Activated naive CD8-positive, alpha-beta T cell treated with anti-CD3 and anti-CD28 coated beads, Interleukin-2, amount 50 U/mL, for 24 hours (primary cell): Measurements from ENCODE around the gene PLEKHG4B.
A peak's percentile ranks its signal among the peaks of the same experiment; 100 is the strongest.
"Not testable (repeated sequence)": the region's sequence is repeated elsewhere in the genome, so short reads cannot be mapped to it uniquely, and the experiment has no call there.

ENCODE experiments used
- ATAC-seq: fragments of 150-1000 bp; cut with Tn5 transposase; one replicate; pipeline ENCODE4 v1.10.0; 2021
- DNase-seq: peaks from one replicate; pipeline ENCODE4 v3.0.0; 2021
- H3K27ac Mint-ChIP-seq: one replicate; pipeline ENCODE4 v1.8.0; 2021; ENCODE audit warnings: mild to moderate bottlenecking, mixed read lengths
- H3K27me3 Mint-ChIP-seq: one replicate; pipeline ENCODE4 v1.8.0; 2021; ENCODE audit warnings: mixed read lengths
- H3K36me3 Mint-ChIP-seq: one replicate; pipeline ENCODE4 v1.8.0; 2021; ENCODE audit warnings: low read depth, mixed read lengths
- H3K4me1 Mint-ChIP-seq: one replicate; pipeline ENCODE4 v1.8.0; 2021; ENCODE audit warnings: mixed read lengths
- H3K4me3 Mint-ChIP-seq: one replicate; pipeline ENCODE4 v1.8.0; 2021; ENCODE audit warnings: mild to moderate bottlenecking, moderate library complexity, mixed read lengths
- H3K9me3 Mint-ChIP-seq: one replicate; pipeline ENCODE4 v1.8.0; 2021; ENCODE audit warnings: mixed read lengths

The PLEKHG4B gene

DNA sequence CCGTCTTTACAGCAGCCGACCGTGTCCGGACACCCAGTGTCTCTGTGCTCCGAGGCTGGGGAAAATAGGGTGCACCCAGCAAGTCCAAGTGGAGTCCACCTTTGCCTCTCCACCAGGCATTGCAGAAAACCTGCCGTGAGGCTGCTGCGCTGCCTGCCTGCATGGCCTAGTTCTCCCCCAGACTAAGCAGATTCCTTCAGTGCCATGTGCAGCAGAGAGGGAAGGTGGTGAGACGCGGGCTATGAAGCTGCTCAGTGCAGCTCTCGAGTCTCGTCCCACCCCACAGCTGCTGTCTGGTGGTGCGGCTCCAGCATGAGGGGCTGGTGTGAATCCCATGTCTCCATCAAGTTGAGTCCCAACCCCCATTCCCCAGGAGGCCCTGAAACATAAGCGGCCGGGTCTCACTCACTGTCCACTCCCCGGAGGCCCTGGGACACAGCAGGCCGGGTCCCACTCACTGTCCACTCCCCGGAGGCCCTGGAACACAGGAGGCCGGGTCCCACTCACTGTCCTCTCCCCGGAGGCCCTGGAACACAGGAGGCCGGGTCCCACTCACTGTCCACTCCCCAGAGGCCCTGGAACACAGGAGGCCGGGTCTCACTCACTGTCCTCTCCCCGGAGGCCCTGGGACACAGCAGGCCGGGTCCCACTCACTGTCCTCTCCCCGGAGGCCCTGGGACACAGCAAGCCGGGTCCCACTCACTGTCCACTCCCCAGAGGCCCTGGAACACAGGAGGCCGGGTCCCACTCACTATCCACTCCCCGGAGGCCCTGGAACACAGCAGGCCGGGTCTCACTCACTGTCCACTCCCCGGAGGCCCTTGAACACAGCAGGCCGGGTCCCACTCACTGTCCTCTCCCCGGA is 19.4 kb upstream of the PLEKHG4B start:
- peaks cover 13% of the 10 kb centered on the region for H3K27me3 Mint-ChIP-seq
- H3K4me1 Mint-ChIP-seq, ATAC-seq, H3K4me3 Mint-ChIP-seq, DNase-seq, H3K9me3 Mint-ChIP-seq, H3K27ac Mint-ChIP-seq, H3K36me3 Mint-ChIP-seq: not testable (repeated sequence)

DNA sequence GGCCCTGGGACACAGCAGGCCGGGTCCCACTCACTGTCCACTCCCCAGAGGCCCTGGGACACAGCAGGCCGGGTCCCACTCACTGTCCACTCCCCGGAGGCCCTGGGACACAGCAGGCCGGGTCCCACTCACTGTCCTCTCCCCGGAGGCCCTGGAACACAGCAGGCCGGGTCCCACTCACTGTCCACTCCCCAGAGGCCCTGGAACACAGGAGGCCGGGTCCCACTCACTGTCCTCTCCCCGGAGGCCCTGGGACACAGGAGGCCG is 18.9 kb upstream of the PLEKHG4B start:
- H3K27ac Mint-ChIP-seq, H3K27me3 Mint-ChIP-seq, DNase-seq, H3K9me3 Mint-ChIP-seq, H3K36me3 Mint-ChIP-seq, ATAC-seq, H3K4me1 Mint-ChIP-seq, H3K4me3 Mint-ChIP-seq: not testable (repeated sequence)

DNA sequence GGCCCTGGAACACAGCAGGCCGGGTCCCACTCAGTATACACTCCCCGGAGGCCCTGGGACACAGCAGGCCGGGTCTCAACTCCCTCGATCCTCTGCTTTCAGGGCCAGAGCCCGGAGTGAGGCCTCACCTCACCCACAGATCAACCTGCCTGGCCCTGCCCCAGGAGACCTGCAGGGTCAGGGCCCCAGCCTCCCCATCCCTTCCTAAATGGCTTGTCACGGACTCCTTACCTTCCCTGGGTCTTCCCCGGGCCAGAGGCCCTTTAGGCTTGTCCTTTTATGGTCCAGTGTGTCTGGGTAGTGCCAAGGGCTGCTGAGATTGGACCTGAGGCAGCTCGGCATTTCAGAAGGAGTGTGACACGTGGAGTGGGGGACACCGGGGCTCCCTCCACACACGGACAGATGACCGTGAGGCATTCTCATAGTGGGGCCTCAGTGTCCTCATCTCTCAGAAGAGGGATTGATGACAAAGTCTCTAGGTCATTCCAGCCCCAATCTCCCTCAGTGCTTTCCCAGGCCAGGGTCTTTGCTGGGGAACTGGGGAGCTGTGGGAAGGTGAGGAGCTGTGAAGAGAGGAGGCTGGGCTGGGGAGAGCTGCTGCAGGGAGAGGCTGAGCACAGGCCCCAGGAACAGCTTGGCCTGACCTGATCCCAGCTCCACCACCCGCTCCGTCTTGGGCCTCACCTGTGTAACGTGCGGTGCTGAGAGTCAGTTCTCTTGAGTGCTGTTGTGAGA is 18.0 kb upstream of the PLEKHG4B start:
- no peaks in the 10 kb centered on the region for H3K9me3 Mint-ChIP-seq
- ATAC-seq (no peak), DNase-seq (no peak)
- no peak overlapping the region for H3K4me3 Mint-ChIP-seq
- no peaks in the 10 kb centered on the region for H3K36me3 Mint-ChIP-seq
- H3K27ac Mint-ChIP-seq = no peak overlapping the region
- no peaks in the 10 kb centered on the region for H3K4me1 Mint-ChIP-seq
- peaks cover 6% of the 10 kb centered on the region for H3K27me3 Mint-ChIP-seq

DNA sequence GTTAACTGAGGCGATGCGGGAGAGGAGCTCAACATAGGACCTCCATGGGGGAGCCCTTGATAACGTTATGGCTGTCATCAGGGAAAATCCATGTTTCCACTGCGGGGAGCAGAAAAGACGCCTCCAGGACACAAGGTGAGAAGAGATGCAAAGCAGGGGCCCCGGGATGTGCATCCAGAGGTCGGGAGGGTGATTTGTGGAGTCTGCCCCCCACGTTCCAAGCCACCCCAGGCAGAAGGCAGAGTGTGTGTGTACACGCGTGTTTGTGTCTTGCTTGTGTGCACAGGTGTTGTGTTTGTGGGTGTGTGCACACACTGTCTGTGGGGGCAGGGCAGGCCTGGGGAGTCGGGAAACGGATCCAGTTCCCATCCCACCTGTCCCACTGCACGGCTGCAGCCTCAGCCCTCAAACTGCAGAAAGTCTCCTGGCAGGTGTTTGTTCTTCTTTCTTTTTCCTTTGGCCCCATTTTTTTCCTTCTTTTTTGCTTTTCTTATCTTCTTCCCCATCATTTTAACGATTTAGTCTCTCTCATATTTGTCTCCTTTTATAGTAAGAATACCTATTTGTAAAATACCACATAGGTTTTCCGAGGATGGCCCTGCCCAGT is 17.4 kb upstream of the PLEKHG4B start:
- ATAC-seq = no peak
- Mint-ChIP-seq H3K4me3 (no peak overlapping the region), H3K27me3 (peaks cover 4% of the 10 kb centered on the region), H3K4me1 (no peaks in the 10 kb centered on the region), H3K9me3 (no peaks in the 10 kb centered on the region), H3K27ac (no peak overlapping the region), H3K36me3 (no peaks in the 10 kb centered on the region)
- no peak for DNase-seq

DNA sequence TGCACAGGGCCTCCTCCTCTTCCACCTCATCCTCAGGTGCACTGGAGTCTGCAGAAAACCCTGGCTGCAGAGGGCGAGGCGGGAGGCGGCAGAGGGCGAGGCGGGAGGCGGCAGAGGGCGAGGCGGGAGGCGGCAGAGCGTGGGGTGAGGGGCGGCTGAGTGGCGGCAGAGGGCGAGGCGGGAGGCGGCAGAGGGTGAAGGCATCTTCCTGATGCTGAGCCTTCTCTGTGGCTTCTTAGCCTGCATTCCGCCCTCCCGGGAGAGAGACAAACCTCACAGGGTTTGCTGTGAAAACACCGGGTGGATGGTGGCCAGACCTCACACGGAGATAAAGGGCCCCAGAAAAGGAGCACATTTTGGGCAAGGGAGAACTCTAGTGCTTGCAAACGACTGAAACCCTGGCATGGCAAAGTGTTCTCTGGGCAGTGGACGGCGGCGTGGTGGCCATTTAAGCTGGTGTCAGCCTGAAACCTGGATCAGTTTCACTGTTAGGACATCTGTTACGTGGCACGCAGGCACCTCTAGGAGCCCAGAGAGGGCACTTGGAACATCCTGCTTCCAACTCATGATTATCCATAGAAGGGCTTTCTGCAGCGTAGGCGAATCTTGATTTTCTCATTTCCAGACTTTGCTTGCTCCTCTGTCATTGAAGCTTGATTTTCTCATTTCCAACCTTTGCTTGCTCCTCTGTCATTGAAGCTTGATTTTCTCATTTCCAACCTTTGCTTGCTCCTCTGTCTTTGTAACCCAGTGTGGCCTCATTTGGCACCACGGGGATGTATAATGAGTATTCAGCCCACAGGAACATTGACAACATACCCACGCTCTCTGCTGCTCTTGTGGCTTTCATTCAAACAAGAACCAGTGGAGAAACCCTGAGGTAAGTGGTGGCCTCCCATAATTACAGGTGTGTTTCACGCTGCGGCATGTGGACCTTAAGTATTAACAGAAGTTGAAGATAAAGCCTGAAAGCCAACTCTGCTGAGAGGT is 16.3 kb upstream of the PLEKHG4B start:
- Mint-ChIP-seq H3K27ac (no peak overlapping the region), H3K4me3 (no peak overlapping the region), H3K27me3 (peaks cover 2% of the 10 kb centered on the region), H3K4me1 (no peaks in the 10 kb centered on the region), H3K9me3 (no peaks in the 10 kb centered on the region), H3K36me3 (no peaks in the 10 kb centered on the region)
- ATAC-seq (no peak), DNase-seq (no peak)

DNA sequence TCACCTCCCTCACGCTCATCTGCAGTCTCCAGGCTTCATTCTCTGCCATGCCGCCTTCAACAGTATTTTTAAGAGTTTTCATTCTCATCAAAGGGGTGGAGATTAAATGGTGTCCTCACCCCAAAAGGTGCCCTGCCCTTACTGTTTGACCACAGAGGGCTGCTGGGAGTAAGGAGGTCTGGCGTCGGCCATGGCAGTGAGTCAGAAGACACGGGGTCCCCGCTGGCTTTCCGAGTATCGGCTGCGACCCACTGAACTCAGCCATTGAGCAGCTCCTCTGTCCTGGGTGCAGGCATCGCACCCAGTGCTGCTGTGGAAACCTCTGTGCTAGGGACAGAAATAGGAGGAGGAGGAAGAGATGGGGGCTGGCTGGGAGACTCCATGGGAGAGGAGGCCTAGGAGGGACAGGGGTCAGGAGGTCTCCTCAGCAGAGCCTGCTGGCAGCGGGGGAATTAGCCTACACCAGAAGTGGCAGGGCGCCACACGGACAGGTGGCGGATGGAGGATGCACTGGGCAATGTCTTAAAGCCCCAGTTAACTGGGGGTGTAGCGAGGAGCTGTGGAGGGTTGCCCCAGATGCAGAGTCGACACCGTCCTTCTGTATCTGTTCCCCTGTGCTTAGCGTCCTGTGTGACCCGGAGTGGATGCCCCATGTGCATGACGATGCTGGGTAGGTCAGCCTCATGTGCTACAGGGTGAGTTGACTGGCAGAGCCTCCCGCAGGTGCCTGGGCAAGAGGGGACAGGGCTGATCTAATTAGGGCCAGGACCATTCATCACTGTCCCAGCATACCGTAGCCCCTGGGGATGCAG is 15.4 kb upstream of the PLEKHG4B start:
- no peak overlapping the region for H3K4me3 Mint-ChIP-seq
- DNase-seq (no peak), ATAC-seq (no peak)
- H3K9me3 Mint-ChIP-seq = no peaks in the 10 kb centered on the region
- H3K4me1 Mint-ChIP-seq = no peaks in the 10 kb centered on the region
- no peak overlapping the region for H3K27ac Mint-ChIP-seq
- no peaks in the 10 kb centered on the region for H3K36me3 Mint-ChIP-seq
- peaks cover 2% of the 10 kb centered on the region for H3K27me3 Mint-ChIP-seq

DNA sequence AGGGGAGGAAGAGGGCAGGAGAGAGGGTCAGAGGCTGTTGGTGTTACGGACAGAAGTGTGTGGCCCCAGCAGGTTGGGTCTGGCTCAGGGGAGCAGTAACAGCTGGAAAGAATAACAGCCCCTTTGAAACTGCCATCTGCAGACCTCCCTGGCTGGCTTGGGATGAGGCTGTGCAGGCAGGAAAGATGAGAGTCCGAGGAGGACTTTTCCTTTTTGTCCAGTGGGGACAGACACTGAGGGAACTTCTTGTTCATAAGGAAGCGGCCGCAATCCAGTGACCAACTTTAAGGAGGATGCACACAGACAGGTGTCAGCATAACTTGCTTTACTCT is 14.8 kb upstream of the PLEKHG4B start:
- no peaks in the 10 kb centered on the region for H3K9me3 Mint-ChIP-seq
- no peaks in the 10 kb centered on the region for H3K36me3 Mint-ChIP-seq
- no peak for DNase-seq
- H3K27me3 Mint-ChIP-seq = peaks cover 2% of the 10 kb centered on the region
- ATAC-seq = no peak
- H3K4me1 Mint-ChIP-seq = no peaks in the 10 kb centered on the region
- H3K27ac Mint-ChIP-seq = no peak overlapping the region
- H3K4me3 Mint-ChIP-seq = no peak overlapping the region

DNA sequence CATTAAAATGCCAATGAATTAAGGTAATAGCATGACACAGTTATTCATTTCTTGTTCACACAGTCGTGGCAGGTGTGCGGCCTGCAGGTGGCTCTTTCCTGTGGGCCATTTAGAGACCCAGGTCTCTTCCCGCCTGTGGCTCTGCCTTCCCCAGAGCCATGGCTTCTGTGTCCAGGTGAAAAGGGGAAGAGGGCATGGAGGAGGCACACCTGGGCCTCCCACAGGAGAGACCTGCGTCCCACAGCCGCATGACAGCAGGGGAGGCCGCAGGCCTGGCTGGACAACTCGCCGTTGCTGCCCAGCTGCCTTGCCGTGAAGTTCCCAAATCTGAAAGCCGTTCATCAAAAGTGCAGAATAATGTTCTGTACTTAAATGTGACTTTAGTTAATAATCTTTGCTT is 14.4 kb upstream of the PLEKHG4B start:
- DNase-seq (no peak), ATAC-seq (no peak)
- Mint-ChIP-seq H3K9me3 (no peaks in the 10 kb centered on the region), H3K27ac (no peak overlapping the region), H3K4me3 (no peak overlapping the region), H3K27me3 (peaks cover 2% of the 10 kb centered on the region), H3K4me1 (no peaks in the 10 kb centered on the region), H3K36me3 (no peaks in the 10 kb centered on the region)

DNA sequence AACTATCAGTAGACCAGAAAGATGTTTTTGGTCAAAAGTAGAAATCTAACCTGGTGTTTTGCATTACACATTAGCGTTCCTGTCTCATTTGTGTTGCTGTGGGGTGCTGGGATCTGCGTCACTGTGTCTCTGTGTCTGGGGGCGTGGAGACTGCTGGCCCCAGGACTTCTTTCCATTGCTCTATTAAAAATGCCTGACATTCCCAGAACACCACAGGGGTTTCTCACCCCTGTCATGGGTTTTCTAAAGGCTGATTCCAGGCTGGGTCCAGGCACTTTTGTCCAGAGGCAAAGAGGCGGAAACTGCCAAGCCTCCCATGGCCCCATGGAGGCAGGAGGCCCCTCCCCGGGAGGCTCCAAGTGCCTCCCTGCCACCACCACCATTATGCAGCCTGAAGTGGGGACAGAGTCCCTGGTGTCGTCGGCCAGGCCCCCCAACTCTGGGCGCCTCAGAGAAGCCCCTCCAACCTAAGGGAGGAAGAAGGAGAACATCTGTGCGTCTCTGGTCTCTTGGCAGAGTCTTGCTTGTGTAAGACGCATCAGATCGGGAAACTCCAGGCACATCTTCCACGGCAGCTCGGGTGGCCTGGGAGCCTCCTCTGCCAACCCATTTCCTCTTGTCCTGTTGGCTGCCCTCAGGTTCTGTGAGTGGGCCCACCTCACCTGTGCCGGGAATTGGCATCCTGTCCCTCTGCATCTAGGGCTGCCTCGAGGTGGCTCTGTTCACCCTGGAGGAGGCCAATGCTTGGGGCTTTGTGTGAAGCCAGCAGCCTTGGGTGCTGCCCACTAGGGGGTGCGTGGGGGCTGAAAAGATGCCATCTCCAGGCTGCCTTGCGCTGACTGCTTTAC is 13.8 kb upstream of the PLEKHG4B start:
- DNase-seq = peak; percentile 29
- ATAC-seq = peak; percentile 76
- Mint-ChIP-seq H3K4me1 (no peaks in the 10 kb centered on the region), H3K27ac (no peak overlapping the region), H3K36me3 (no peaks in the 10 kb centered on the region), H3K9me3 (no peaks in the 10 kb centered on the region), H3K27me3 (peaks cover 2% of the 10 kb centered on the region), H3K4me3 (no peak overlapping the region)

DNA sequence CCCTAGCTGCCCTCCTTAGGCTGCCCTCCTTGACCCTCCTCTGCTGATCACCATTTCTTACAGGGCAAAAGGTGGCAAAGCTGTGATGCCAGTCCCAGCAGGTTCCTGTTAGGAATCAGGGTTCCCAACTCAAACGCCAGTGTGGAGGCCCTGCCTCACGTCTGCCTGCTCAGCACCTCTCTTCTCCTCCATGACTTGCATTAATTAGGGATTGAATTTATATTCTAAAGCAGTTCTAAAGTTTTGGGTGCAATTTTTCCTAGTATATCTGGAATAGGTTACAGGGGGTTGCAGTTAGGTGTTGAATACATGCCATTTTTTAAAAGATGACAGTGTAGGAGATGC is 13.2 kb upstream of the PLEKHG4B start:
- Mint-ChIP-seq H3K9me3 (no peaks in the 10 kb centered on the region), H3K4me3 (no peak overlapping the region), H3K36me3 (no peaks in the 10 kb centered on the region), H3K27me3 (peaks cover 2% of the 10 kb centered on the region), H3K27ac (no peak overlapping the region), H3K4me1 (no peaks in the 10 kb centered on the region)
- ATAC-seq = no peak
- DNase-seq = no peak

DNA sequence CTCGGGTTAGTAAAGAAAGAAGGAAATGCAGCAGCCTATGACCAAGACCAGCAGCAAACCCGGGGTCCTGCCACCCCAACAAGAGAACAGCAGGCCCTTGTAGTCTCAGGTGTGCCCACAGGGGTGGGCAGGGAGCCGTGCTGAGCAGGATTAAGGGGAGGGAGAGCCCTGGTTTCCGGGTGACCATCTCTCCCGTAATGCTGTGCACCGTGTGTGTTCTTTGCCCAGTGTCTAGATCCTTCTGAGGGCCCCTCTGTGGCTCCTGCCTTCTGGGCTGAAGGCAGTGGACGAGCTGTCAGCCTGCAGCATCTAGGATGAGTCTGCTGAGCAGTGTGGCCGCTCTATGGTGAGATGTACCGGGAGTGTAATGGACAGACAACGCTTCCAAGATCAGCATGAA is 12.7 kb upstream of the PLEKHG4B start:
- no peak overlapping the region for H3K27ac Mint-ChIP-seq
- no peaks in the 10 kb centered on the region for H3K4me1 Mint-ChIP-seq
- no peak for ATAC-seq
- H3K4me3 Mint-ChIP-seq = no peak overlapping the region
- no peaks in the 10 kb centered on the region for H3K9me3 Mint-ChIP-seq
- DNase-seq = no peak
- H3K36me3 Mint-ChIP-seq = no peaks in the 10 kb centered on the region
- H3K27me3 Mint-ChIP-seq = peaks cover 2% of the 10 kb centered on the region

DNA sequence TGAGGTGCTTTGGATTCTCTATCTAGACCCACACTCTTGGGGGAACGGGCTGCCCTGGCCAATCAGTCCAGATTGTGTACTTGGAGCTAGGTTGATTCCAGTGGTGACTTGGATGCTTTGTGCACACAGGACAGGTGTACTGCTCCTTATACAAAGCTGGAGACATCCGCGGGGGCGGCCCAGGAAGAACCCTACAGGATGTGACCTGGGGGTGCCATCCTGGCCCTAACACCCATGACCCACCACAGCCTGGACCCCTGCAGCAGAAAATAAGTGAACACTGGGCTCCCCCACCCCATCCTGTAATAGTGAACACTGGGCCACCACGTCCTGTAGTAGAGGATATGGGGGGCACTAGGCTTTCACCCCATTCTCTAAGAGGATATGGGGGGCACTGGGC is 12.1 kb upstream of the PLEKHG4B start:
- H3K36me3 Mint-ChIP-seq = no peaks in the 10 kb centered on the region
- H3K4me1 Mint-ChIP-seq = no peaks in the 10 kb centered on the region
- H3K27ac Mint-ChIP-seq = no peak overlapping the region
- H3K27me3 Mint-ChIP-seq = peaks cover under 1% of the 10 kb centered on the region
- DNase-seq = no peak
- no peaks in the 10 kb centered on the region for H3K9me3 Mint-ChIP-seq
- no peak for ATAC-seq
- H3K4me3 Mint-ChIP-seq = no peak overlapping the region

DNA sequence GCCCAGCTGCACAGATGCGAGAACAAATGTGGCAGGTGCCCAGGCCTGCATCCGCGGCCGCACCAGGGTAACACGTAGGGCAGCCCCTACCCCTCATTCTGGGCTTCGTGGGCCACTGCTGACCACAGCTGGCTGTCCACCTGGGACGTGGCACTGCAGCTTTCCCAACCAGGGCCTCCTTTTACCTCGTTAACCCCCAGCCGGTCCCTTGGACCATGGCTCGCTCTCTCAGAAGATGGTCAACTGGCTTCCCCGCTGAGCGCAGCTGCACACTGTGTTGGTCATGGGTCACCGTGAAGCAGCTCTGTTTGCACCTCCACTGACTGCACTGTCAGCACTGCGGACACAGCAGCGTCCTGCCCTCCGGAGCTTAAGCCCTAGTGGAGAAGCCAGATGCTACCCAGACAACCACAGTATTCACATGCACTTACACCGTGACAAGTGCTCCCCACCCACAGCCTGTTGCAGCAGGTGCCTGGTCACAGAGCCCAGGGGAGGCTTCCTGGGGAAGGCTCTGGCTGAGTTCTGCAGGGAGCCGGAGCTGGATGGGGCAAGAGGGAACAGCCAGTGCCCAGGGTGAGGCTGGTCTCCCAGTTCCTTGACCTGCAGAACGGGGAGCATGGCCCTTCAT is 10.5 kb upstream of the PLEKHG4B start:
- H3K4me1 Mint-ChIP-seq = no peaks in the 10 kb centered on the region
- no peak overlapping the region for H3K4me3 Mint-ChIP-seq
- ATAC-seq (no peak), DNase-seq (no peak)
- H3K9me3 Mint-ChIP-seq = no peaks in the 10 kb centered on the region
- H3K36me3 Mint-ChIP-seq = no peaks in the 10 kb centered on the region
- no peaks in the 10 kb centered on the region for H3K27me3 Mint-ChIP-seq
- no peak overlapping the region for H3K27ac Mint-ChIP-seq
